Fibroblast of peridontal ligament (primary cell): ENCODE measurements around the gene TPI1.

Source experiments
- DNase-seq: peaks from one replicate; pipeline ENCODE4 v3.0.0-alpha.2; 2010; ENCODE audit errors: extremely low read depth

TPI1 gene

DNA sequence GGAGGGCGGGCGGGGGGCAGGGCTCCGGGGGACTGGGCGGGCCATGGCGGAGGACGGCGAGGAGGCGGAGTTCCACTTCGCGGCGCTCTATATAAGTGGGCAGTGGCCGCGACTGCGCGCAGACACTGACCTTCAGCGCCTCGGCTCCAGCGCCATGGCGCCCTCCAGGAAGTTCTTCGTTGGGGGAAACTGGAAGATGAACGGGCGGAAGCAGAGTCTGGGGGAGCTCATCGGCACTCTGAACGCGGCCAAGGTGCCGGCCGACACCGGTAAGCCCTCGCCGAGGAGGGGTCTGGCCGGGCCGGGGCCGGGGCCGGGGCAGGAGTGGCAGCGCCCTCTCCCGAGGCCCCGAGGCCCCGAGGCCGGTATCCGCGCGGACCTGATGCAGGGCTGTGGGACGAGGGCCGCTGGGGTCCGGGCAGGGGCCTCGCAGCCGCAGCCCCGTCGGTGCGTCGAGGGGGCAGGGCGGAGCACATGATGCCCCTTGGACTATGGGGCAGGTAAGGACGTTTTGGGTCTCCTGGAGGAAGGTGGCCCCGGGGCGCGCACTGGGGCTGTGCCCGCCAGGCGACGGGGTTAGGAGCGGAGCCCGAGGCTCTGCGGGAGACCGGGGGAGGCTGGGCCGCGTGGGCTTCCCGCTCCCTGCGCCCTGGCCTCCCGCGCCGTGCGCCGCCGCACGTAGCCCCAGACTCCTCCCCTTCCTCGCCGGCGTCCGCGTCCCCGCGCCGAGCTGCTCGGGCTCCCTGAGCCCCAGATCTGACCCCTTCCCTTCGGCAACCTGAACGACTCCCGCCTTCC lies at the start of gene TPI1:
TPI1 (plus strand) TSS at position 119 of the 798 bp plus-strand sequence; CDS start at position 155, 36 bp downstream.
- peak; percentile 74 for DNase-seq

DNA sequence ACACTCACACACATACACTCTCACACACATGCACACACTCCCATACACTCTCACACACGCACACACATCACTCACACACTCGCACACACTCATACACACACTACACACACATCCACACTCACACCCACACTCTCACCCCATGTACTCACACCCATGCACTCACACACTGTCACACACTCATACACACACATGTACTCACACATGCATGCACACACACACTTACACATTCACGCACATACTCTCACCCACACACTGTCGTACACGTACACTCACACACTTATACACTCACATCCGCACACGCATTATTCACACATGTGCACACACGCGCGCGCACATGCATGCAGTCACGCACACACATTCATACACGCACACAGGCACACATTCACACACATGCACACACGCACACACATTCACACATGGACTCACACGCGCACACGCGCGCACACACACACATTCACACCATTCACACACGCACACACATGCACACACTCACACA lies 49.6 kb upstream of the TPI1 start:
- DNase-seq, result no peak

DNA sequence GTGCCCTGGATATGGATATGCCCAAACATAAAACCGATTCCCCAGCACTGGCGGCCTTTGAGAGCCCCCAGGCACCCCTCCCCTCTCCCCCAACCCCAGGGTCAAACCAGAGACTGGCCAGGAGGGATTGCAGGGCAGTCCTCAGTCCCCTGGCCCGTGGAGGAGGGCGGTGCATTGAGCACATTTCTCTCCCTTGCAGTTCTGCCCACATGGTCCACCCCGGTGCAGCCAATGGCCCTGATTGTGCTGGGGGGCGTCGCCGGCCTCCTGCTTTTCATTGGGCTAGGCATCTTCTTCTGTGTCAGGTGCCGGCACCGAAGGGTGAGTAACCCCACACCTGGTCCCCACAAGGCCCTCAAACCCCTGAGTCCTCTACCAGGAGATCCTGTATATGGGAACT lies 49.1 kb upstream of the TPI1 start:
- DNase-seq, result no peak

DNA sequence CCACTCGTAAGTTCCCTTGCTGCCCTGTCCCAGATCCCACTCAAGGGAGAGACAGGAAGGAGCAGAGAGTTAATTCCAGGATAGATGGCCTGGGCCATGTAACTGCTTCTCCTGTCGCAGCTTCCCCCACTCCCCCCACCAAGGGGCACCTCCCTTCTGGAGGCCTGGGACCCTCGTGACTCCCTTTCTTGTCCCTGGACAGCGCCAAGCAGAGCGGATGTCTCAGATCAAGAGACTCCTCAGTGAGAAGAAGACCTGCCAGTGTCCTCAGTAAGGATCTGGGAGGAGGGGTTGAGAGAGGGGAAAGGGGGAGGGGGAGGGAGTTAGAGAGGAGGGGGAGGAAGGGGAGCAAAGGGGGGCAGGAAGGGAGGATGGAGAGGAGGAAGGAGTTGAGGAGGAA lies 48.7 kb upstream of the TPI1 start:
- no peak for DNase-seq

DNA sequence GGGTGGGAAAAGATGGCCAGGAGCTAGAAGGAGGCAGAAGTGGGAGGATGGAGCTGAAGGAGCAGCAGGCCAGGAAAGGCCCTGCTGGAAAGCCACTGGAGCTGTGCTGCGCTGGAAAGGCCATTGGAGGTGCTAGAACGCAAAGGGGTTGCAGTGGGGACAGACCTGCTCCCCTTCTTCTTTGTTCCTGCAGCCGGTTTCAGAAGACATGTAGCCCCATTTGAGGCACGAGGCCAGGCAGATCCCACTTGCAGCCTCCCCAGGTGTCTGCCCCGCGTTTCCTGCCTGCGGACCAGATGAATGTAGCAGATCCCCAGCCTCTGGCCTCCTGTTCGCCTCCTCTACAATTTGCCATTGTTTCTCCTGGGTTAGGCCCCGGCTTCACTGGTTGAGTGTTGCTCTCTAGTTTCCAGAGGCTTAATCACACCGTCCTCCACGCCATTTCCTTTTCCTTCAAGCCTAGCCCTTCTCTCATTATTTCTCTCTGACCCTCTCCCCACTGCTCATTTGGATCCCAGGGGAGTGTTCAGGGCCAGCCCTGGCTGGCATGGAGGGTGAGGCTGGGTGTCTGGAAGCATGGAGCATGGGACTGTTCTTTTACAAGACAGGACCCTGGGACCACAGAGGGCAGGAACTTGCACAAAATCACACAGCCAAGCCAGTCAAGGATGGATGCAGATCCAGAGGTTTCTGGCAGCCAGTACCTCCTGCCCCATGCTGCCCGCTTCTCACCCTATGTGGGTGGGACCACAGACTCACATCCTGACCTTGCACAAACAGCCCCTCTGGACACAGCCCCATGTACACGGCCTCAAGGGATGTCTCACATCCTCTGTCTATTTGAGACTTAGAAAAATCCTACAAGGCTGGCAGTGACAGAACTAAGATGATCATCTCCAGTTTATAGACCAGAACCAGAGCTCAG lies 48.0 kb upstream of the TPI1 start:
- DNase-seq, result no peak

DNA sequence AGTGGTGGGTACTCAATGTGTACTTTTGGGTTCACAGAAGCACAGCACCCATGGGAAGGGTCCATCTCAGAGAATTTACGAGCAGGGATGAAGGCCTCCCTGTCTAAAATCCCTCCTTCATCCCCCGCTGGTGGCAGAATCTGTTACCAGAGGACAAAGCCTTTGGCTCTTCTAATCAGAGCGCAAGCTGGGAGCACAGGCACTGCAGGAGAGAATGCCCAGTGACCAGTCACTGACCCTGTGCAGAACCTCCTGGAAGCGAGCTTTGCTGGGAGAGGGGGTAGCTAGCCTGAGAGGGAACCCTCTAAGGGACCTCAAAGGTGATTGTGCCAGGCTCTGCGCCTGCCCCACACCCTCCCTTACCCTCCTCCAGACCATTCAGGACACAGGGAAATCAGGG lies 47.2 kb upstream of the TPI1 start:
- no peak for DNase-seq

DNA sequence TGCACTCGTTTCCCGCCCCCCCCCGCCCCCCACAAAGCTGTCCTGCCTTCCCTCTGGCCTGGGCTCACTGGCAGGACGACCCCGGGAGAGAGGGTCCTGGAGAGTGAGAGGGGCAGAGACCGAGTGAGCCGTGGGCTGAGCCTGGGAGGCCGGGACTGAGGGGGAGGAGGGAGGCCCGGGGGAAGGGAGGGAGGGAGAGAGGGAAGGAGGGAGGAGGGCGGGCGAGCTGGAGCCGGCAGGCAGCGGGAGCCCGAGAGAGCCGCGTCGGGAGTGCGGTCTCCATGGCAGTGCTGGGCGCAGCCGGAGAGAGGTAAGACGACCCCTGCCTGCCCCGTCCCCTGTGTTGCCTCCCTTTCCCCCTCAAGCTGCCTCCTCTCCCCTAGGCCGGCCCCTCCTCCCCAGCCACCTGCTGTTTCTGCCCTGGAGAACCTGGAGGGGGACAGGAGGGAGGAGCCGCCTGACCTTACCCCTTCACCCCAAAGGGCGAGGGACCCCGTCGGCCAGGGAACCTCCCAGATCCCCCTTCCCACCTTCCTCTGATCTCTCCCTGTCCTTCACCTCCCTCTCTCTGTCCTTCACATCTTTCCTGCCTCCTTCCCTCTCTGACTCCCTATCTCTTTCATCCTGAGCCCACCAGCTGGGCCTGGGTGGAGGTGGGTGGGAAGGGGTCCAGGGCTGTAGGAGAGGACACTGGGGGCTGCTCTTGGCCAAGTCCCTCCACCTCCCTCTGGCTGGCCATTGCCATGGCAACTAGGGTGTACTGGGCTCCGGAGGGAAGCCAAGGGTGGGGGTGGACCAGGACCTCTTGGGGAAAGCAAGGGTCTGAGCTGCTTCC lies 45.5 kb upstream of the TPI1 start, which contains the start of gene GPR162:
GPR162 (plus strand) TSS at position 231 of the 835 bp plus-strand sequence. CDS start 2,078 bp downstream, outside the sequence.
- peak; percentile 31 for DNase-seq

DNA sequence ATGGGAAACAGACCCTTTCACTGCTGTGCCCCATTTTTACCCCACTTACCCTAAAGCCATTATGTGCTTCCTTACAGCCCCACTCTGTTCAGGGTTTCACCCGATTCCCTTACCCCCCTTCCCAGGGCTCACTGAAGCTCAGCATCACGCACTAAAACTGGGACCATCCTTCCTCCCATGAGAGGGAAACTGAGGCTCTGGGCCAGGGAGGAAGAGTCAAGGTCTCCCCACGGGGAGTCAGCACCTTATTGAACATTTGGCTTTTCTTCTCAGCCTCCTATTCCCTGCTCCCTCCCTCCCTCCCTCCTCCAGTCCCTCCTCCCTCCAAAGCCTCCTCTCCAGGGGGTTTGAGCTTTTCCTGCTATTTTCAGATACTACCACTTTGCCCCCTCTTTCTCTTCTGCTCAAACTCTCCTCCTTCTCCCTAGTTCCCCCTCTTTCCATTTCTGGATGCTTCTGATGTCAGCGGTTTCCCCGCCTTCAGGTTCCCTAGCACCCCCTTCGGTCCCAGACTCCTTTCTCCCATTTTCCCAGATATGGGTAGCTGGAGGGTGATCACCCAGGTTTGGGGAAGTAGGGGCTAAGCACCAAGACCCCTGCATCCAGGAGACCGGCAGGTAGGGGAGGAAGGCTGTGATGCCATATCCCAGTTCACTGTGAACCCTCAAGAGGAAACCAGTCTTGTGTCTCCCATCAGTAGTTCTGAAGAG lies 44.8 kb upstream of the TPI1 start:
- DNase-seq, result no peak

DNA sequence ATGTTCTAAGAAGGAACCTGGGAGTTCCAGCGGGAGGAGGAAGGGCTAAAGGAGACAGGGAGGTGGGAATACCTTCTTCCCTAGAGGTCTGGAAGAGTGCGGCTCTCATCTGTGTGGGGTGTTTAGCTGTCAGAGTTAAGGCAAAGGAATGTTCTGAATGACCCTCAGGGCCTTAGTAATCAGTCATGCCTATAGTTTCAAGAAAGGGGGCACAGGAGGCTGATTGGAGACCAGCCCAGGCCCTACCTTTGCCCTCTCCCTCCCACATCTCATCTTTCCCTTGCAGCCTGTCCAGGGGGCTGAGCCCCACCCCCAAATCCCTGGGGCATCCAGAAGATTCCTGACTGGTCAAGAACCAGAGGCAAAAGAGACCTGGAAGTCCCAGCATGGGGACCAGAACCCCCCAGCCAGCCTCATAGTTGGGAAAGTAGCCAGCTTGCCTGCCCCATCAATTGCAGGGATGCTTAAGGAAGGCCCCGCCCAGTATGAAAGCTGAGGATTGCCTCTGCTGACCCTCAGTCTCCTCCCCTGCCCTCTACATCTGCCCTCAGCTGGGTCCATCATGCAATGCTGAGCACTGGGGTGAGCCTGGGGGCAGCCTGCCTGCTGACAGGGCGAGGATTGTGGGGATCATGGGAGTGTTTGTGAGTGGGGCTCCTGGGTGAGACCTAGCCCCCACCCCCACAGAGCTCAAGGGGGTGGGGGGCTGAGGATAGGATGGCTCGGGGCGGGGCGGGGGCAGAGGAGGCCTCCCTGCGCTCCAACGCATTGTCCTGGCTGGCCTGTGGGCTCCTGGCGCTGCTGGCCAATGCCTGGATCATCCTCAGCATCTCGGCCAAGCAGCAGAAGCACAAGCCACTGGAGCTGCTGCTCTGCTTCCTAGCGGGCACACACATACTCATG lies 43.9 kb upstream of the TPI1 start:
- no peak for DNase-seq

DNA sequence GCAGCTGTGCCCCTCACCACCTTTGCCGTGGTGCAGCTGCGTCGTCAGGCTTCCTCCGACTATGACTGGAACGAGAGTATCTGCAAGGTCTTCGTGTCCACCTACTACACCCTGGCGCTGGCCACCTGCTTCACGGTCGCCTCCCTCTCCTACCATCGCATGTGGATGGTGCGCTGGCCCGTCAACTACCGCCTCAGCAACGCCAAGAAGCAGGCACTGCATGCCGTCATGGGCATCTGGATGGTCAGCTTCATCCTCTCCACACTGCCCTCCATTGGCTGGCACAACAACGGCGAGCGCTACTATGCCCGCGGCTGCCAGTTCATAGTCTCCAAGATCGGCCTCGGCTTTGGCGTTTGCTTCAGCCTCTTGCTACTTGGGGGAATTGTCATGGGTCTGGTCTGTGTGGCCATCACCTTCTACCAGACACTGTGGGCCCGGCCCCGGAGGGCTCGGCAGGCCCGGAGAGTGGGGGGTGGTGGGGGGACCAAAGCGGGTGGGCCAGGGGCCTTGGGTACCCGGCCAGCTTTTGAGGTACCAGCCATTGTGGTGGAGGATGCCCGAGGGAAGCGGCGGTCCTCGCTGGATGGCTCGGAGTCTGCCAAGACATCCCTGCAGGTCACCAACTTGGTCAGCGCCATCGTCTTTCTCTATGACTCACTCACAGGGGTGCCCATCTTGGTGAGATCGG lies 43.1 kb upstream of the TPI1 start:
- no peak for DNase-seq

DNA sequence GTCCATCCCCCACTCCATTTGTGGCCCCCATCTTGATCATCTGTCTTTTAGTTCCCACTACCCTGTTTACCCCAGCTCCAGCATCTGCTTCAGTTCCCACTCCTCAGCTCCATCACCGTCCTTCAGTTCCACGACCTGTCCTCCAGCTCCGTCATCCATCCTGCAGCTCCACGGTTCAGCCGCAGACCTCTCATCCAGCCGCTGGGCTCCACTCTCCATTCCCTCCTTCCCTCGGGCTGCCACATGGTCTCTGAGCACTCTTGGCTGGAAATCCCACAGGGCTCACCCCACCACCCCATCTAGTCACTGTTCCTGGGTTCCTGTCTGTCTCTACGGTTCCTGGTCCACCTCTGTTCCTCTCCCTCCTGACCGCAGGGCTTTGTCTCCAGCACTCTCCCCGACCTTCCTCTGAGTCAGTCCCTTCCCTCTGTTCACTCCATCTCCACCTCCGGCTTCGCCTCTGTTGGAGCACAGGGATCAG lies 42.4 kb upstream of the TPI1 start:
- no peak for DNase-seq

DNA sequence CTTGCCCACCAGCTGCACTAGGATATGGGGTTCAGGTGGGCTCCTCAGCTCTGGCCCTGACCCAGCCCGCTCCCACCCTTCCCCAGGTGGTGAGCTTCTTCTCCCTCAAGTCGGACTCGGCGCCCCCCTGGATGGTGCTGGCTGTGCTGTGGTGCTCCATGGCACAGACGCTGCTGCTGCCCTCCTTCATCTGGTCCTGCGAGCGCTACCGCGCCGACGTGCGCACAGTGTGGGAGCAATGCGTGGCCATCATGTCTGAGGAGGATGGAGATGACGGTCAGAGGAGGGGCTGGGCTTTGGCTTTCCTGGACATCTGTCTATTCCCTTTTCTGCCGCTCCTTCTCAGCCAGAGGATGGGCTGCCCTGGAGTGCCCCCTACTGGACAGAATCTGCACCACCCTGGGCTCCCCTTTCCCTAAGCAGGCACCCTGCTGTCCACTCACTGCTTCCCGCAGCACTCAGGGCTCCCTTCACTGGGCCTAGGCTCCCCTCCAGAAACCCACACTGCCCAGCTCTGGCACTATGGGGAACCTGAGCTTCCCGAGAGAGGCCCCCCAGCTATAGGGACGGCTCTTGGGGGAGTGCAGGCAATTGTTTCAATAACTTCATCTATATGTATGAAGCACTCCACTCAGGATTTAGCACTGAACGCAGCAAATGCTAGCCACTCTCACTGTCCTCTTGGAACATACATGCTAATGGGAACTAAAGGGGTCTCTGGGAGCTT lies 41.8 kb upstream of the TPI1 start:
- peak; percentile 87 for DNase-seq

DNA sequence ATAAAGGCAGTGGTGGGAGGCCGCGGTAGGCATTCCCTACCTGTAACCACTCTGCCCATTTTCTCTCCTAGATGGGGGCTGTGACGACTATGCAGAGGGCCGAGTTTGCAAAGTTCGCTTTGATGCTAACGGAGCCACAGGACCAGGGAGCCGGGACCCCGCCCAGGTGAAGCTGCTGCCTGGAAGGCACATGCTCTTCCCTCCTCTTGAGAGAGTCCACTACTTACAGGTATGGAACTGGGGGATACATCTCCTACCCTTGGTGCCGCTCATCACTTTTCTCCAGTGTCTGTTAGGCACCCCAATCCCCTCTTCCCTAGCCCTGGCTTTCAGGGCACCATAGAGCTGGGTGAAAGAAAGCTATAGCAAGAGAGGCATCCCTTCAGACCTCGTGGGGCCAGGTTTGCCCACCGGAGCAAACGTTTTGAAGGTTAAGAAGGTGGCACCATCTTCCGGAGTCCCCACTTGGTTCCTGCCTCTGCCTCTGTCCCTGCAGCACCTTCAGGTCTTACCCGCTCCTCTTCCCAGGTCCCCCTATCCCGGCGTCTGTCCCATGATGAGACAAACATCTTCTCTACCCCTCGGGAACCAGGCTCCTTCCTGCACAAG lies 41.1 kb upstream of the TPI1 start:
- no peak for DNase-seq

DNA sequence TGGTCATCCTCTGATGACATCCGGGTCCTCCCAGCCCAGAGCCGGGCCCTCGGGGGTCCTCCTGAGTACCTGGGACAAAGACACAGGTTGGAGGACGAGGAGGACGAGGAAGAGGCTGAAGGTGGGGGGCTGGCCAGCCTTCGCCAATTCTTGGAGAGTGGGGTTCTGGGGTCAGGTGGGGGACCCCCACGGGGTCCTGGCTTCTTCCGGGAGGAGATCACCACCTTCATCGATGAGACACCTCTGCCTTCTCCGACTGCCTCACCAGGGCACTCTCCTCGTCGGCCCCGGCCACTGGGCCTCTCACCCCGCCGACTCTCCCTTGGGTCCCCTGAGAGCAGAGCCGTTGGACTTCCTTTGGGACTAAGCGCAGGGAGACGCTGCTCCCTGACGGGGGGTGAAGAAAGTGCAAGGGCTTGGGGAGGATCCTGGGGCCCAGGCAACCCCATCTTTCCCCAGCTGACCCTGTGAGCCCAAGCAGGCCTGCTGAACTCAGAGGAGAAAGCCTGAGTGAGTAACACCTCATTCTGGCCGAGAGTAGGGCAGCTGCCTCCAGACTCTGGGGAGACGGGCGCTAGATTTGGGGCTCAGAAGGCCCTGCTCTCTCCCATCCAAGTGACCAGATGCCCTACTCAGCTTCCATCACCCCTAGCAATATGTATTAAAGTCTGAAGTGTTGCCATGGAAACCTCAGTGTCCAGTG lies 40.4 kb upstream of the TPI1 start:
- DNase-seq, result no peak

DNA sequence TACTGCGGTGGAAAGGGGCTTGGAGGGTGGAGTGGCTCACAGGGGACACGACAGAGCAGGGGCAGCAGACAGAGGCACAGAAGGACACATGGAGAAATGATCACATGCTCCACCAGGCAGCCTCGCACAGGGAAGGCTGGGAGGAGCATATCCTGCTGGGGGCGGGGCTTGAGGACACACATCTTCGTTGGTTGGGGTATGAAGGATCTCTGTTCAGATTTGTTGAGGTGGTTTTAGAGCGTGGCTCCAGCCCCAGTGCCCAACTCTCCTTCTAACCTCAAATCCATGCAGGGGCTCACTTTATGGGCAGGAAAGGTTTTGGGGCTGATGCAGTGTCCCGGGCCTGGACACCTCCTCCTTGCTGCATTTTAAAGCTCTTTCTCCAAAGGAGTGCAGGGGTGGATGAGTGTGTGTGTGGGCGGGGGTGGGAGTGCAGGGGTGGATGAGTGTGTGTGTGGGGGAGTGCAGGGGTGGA lies 39.9 kb upstream of the TPI1 start:
- DNase-seq, result peak; percentile 73

DNA sequence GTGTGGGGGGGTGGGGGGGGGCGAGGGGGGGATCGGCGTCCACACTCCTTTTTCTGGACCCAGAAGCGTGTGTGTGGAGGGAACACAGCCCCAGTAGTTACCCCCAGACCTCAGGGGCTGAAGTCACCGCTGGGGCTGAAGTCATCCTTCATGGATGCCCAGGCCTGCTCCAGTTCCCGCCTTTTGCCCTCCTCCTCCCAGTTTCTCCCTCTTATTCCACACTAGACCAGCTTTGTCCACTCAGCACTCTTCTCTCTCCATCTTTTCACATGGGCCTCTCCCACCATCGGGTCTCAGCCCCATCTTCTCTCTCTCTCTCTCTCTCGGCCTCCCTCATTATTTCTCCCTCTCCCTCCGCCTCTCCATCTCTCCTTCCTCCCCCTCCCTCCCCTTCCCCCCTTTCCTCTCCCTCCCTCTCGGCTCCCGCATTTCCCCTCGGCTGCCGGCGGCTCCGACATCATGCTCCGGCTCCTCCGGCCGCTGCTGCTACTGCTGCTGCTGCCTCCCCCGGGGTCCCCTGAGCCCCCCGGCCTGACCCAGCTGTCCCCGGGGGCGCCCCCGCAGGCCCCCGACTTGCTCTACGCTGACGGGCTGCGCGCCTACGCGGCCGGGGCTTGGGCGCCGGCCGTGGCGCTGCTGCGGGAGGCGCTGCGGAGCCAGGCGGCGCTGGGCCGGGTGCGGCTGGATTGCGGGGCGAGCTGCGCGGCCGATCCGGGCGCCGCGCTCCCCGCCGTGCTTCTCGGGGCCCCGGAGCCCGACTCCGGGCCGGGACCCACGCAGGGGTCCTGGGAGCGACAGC lies 39.1 kb upstream of the TPI1 start, which contains the start of gene P3H3:
P3H3 (plus strand) TSS at position 426 of the 799 bp plus-strand sequence; CDS start at position 460, 34 bp downstream.
- DNase-seq, result peak; percentile 43
